ENCODE data around the gene CACNB2. TPM values are rescaled to one million over a fixed set of nuclear protein-coding genes. Genes with fewer than 3 reads are reported as not detected.
"Not testable (repeated sequence)": the region's sequence is repeated elsewhere in the genome, so short reads cannot be mapped to it uniquely, and the experiment has no call there.

The CACNB2 gene
- total and polyA plus RNA-seq, 12 donors = 4.3 to 82.3 (median 12.9) TPM

DNA sequence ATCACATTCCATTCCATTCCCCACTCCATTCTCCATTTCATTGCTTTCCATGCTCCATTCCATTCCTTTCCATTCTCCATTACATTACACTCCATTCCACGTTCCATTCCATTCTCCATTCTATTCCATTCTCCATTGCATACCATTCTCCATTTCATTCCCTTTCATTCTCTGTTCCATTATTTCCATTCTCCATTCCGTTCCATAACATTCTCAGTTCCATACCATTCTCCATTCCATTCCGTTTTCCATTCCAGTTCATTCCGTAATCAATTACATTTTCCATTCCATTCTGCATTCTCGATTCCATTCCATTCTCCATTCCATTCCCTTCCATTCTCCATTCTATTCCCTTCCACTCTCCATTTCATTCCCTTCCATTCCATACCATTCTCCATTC, 424.8 kb downstream of the CACNB2 start:
- no peak overlapping the region for H3K4me3 ChIP-seq
- intact Hi-C loops (cut with DNase I) = no loop called here
- no peaks in the 10 kb centered on the region for H3K27me3 ChIP-seq
- 95 to 99% (median 97%) methylated on average over 5 of the region's 5 CpGs for WGBS, 4 donors
- TF ChIP-seq, protein P1, sequence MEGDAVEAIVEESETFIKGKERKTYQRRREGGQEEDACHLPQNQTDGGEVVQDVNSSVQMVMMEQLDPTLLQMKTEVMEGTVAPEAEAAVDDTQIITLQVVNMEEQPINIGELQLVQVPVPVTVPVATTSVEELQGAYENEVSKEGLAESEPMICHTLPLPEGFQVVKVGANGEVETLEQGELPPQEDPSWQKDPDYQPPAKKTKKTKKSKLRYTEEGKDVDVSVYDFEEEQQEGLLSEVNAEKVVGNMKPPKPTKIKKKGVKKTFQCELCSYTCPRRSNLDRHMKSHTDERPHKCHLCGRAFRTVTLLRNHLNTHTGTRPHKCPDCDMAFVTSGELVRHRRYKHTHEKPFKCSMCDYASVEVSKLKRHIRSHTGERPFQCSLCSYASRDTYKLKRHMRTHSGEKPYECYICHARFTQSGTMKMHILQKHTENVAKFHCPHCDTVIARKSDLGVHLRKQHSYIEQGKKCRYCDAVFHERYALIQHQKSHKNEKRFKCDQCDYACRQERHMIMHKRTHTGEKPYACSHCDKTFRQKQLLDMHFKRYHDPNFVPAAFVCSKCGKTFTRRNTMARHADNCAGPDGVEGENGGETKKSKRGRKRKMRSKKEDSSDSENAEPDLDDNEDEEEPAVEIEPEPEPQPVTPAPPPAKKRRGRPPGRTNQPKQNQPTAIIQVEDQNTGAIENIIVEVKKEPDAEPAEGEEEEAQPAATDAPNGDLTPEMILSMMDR (IDR thresholded peaks at IDR 0.05) = no peak
- TF ChIP-seq POLR2A (IDR thresholded peaks at IDR 0.05) = no peak
- H3K27ac ChIP-seq = no peak overlapping the region
- H3K36me3 ChIP-seq (replicated peaks in 1 of 2) = no peaks in the 10 kb centered on the region
- no peak for DNase-seq
- no peaks in the 10 kb centered on the region for H3K4me1 ChIP-seq (replicated peaks in 1 of 2)
- no peaks in the 10 kb centered on the region for H3K9me3 ChIP-seq (replicated peaks in 1 of 3)

GRCh38 chr10:18566177-18566576, 426.0 kb downstream of the CACNB2 start:
- Histone ChIP-seq H3K27ac (no peak overlapping the region), H3K4me3 (no peak overlapping the region), H3K4me1 (replicated peaks in 1 of 2) (no peaks in the 10 kb centered on the region), H3K36me3 (replicated peaks in 1 of 2) (no peaks in the 10 kb centered on the region), H3K27me3 (no peaks in the 10 kb centered on the region), H3K9me3 (replicated peaks in 1 of 3) (no peaks in the 10 kb centered on the region)
- no peak for DNase-seq
- intact Hi-C loops (cut with DNase I) = no loop called here
- TF ChIP-seq, protein P1 (IDR thresholded peaks at IDR 0.05) = no peak
- no peak for TF ChIP-seq POLR2A (IDR thresholded peaks at IDR 0.05)
- 83 to 98% (median 90%) methylated on average over 4 of the region's 4 CpGs for WGBS, 4 donors

DNA sequence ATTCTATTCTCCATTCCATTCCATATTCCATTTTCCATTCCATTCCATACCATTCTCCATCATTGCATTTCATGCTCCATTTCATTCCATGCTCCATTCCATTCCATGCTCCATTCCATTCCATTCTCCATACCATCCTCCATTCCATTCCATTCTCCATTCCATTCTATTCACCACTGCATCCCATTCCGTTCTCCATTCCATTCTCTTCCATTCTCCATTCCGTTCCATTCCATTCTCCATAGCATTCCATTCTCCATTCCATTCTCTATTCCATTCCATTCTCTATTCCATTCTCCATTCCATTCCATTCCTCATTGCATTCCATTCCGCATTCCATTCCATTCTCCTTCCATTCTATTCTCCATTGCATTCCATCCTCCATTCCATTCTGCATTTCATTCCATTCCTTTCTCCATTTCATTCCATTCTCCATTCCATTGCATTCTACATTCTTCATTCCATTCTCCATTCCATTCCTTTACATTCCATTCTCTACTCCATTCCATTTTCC, 427.2 kb downstream of the CACNB2 start:
- intact Hi-C loops (cut with DNase I) = no loop called here
- no peaks in the 10 kb centered on the region for H3K9me3 ChIP-seq (replicated peaks in 1 of 3)
- TF ChIP-seq, protein P1 (IDR thresholded peaks at IDR 0.05) = no peak
- TF ChIP-seq POLR2A (IDR thresholded peaks at IDR 0.05) = no peak

GRCh38 chr10:18570386-18570785, 430.2 kb downstream of the CACNB2 start:
- 94 to 100% (median 96%) methylated on average over 2 of the region's 2 CpGs for WGBS, 4 donors
- H3K36me3 ChIP-seq (replicated peaks in 1 of 2); DNase-seq; H3K4me1 ChIP-seq (replicated peaks in 1 of 2); H3K4me3 ChIP-seq; H3K9me3 ChIP-seq (replicated peaks in 1 of 3); H3K27ac ChIP-seq; H3K27me3 ChIP-seq; intact Hi-C loops (cut with DNase I): not testable (repeated sequence)

More for the DNA sequence above, 427.2 kb downstream of the CACNB2 start:
- H3K27ac ChIP-seq = no peak overlapping the region
- WGBS, 4 donors = 95 to 100% (median 98%) methylated on average over 3 of the region's 3 CpGs
- no peaks in the 10 kb centered on the region for H3K4me1 ChIP-seq (replicated peaks in 1 of 2)
- DNase-seq = no peak
- H3K36me3 ChIP-seq (replicated peaks in 1 of 2) = no peaks in the 10 kb centered on the region
- no peak overlapping the region for H3K4me3 ChIP-seq
- no peaks in the 10 kb centered on the region for H3K27me3 ChIP-seq

DNA sequence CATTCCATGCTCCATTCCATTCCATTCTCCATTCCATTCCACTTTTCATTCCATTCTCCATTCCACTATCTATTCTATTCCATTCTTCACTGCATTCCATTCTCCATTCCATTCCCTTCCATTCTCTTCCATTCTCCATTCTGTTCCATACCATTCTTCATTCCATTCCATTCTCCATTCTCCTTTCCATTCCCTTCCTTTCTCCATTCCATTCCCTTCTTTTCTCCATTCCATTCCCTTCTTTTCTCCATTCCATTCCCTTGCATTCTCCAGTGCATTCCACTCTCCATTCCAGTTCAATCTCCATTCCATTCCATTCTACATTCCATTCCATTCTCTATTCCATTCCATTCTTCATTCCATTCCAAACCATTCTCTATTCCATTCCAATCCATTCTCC, 430.9 kb downstream of the CACNB2 start:
- Histone ChIP-seq H3K4me3 (no peak overlapping the region), H3K4me1 (replicated peaks in 1 of 2) (no peaks in the 10 kb centered on the region), H3K27ac (no peak overlapping the region), H3K36me3 (replicated peaks in 1 of 2) (no peaks in the 10 kb centered on the region), H3K9me3 (replicated peaks in 1 of 3) (no peaks in the 10 kb centered on the region), H3K27me3 (no peaks in the 10 kb centered on the region)
- TF ChIP-seq, protein P1 (IDR thresholded peaks at IDR 0.05) = no peak
- TF ChIP-seq POLR2A (IDR thresholded peaks at IDR 0.05) = no peak
- intact Hi-C loops (cut with DNase I) = no loop called here
- DNase-seq = no peak

All from adrenal gland (tissue), 12 donors.